HepG2 (cell line): ENCODE results near the gene TM4SF5. TPM values are rescaled to one million over a fixed set of nuclear protein-coding genes. Genes with fewer than 3 reads are reported as not detected.

Experiments used
- ATF1 ChIP-seq: IDR thresholded peaks from 2 replicates; pipeline ENCODE4 v1.6.1; 2016; ENCODE audit warnings: mild to moderate bottlenecking, control low read depth
- BATF2 ChIP-seq: sonication (generic); formaldehyde crosslinking; IDR thresholded peaks from 2 replicates; pipeline ENCODE4 v1.8.0; 2022; ENCODE audit warnings: mild to moderate bottlenecking, missing genetic modification reagents, moderate library complexity
- DBP ChIP-seq: sonication (generic); formaldehyde crosslinking; IDR thresholded peaks from 2 replicates; pipeline ENCODE4 v1.4.0; 2020; ENCODE audit warnings: missing genetic modification reagents; ENCODE audit errors: not compliant biosample characterization
- GABPB1 ChIP-seq: IDR thresholded peaks from 2 replicates; pipeline ENCODE4 v1.6.1; 2016; ENCODE audit warnings: mild to moderate bottlenecking, missing genetic modification reagents, moderate library complexity, missing compliant biosample characterization
- GATAD2A ChIP-seq: IDR thresholded peaks from 2 replicates; pipeline ENCODE4 v1.6.1; 2016
- GTF2F1 ChIP-seq: fragments of 150-350 bp; IDR thresholded peaks from 2 replicates; pipeline ENCODE4 v1.6.1; 2014; ENCODE audit warnings: low read length
- HES4 ChIP-seq: sonication (generic); formaldehyde crosslinking; IDR thresholded peaks from 2 replicates; pipeline ENCODE4 v1.9.0; 2021; ENCODE audit warnings: mild to moderate bottlenecking, missing genetic modification reagents, borderline replicate concordance
- HNRNPL ChIP-seq: fragments of 200-400 bp; formaldehyde crosslinking; IDR thresholded peaks from 2 replicates; pipeline ENCODE4 v1.6.1; 2017; ENCODE audit warnings: mild to moderate bottlenecking, low read depth, low read length
- ISX ChIP-seq: sonication (generic); formaldehyde crosslinking; conservative IDR thresholded peaks from 2 replicates; pipeline ENCODE4 v1.5.0; 2020; ENCODE audit warnings: missing genetic modification reagents
- NFYB ChIP-seq: sonication (generic); formaldehyde crosslinking; IDR thresholded peaks from 2 replicates; pipeline ENCODE4 v1.4.0; 2020; ENCODE audit warnings: missing genetic modification reagents
- PAF1 ChIP-seq: IDR thresholded peaks from 2 replicates; pipeline ENCODE4 v1.6.1; 2016; ENCODE audit warnings: missing genetic modification reagents, missing compliant biosample characterization
- PAWR ChIP-seq: sonication (generic); formaldehyde crosslinking; IDR thresholded peaks from 2 replicates; pipeline ENCODE4 v1.4.0; 2020; ENCODE audit warnings: missing genetic modification reagents, mild to moderate bottlenecking, borderline replicate concordance
- SIN3B ChIP-seq: fragments of 150-350 bp; IDR thresholded peaks from 2 replicates; pipeline ENCODE4 v1.6.1; 2014; ENCODE audit warnings: low read length
- STAT6 ChIP-seq: sonication (generic); formaldehyde crosslinking; IDR thresholded peaks from 2 replicates; pipeline ENCODE4 v1.4.0; 2020; ENCODE audit warnings: missing genetic modification reagents, mild to moderate bottlenecking, borderline replicate concordance
- ZMAT3 ChIP-seq: sonication (generic); formaldehyde crosslinking; conservative IDR thresholded peaks from 2 replicates; pipeline ENCODE4 v1.7.0; 2021; ENCODE audit warnings: missing genetic modification reagents
- ZNF256 ChIP-seq: sonication (generic); formaldehyde crosslinking; conservative IDR thresholded peaks from 2 replicates; pipeline ENCODE4 v1.4.0; 2020; ENCODE audit warnings: missing genetic modification reagents
- ZNF326 ChIP-seq: sonication (generic); formaldehyde crosslinking; IDR thresholded peaks from 2 replicates; pipeline ENCODE4 v1.4.0; 2020; ENCODE audit warnings: missing genetic modification reagents, borderline replicate concordance
- ZNF335 ChIP-seq: sonication (generic); formaldehyde crosslinking; IDR thresholded peaks from 2 replicates; pipeline ENCODE4 v1.4.0; 2020; ENCODE audit warnings: missing genetic modification reagents
- ZNF354B ChIP-seq: sonication (generic); formaldehyde crosslinking; IDR thresholded peaks from 2 replicates; pipeline ENCODE4 v1.8.0; 2022; ENCODE audit warnings: mild to moderate bottlenecking, missing genetic modification reagents
- ZNF430 ChIP-seq: sonication (generic); formaldehyde crosslinking; IDR thresholded peaks from 2 replicates; pipeline ENCODE4 v1.9.0; 2021; ENCODE audit warnings: mild to moderate bottlenecking, missing genetic modification reagents
- ZNF512 ChIP-seq: sonication (generic); formaldehyde crosslinking; IDR thresholded peaks from 2 replicates; pipeline ENCODE4 v1.4.0; 2020; ENCODE audit warnings: mild to moderate bottlenecking, missing genetic modification reagents
- ZXDC ChIP-seq: sonication (generic); formaldehyde crosslinking; IDR thresholded peaks from 2 replicates; pipeline ENCODE4 v1.5.0; 2020; ENCODE audit warnings: mild to moderate bottlenecking, missing genetic modification reagents
- polyA plus RNA-seq, 8 experiments: library from polyadenylated mRNA; depleted of rRNA in 3 of 8; stranded (reverse) in 7 of 8; unstranded in 1 of 8; fragments of >200 nt; fragmentation: Illumina TruSeq in 4 of 8; extraction: Trizol in 4 of 8; gene quantifications; 2 replicates each; pipeline versions ENCODE4 v1.2.1 to v1.2.3, GENCODE V29; 2011 to 2016; ENCODE audit warnings: low read depth in 4 of 8, missing spikeins in 1 of 8, mixed read lengths in 1 of 8; ENCODE audit not compliant: insufficient read depth in 1 of 8
- total RNA-seq, 5 experiments: library from RNA; depleted of rRNA; stranded (reverse); fragments of >200 nt; fragmentation: Illumina TruSeq; extraction: Trizol; gene quantifications; 2 replicates each; pipeline ENCODE4 v1.2.3, GENCODE V29; 2016; ENCODE audit warnings: low read depth in 1 of 5

TM4SF5 gene
- total and polyA plus RNA-seq, 2 of the 13 experiments (the other 11 are each of a cell fraction or from before 2014, with no cell fraction given): 30.1 to 126 TPM

GRCh38 chr17:4771519-4772234 is at the start of gene TM4SF5 (continued):
- TF ChIP-seq ZNF512: peak; percentile 77; the same call in 1 of the 2 replicates
- peak; percentile 90 for TF ChIP-seq GATAD2A (CRISPR knock-in tag)
- TF ChIP-seq ZNF256: 0 out of 2 replicates have a peak, but pooled peaks have one; percentile 78
- no peak for TF ChIP-seq ZXDC (CRISPR knock-in tag)
- TF ChIP-seq ATF1 (CRISPR knock-in tag): no peak
- 0 out of 2 replicates have a peak, but pooled peaks have one; percentile 54 for TF ChIP-seq PAF1
- no peak for TF ChIP-seq GTF2F1
- no peak; the same call in 1 of the 2 replicates for TF ChIP-seq NFYB
- TF ChIP-seq ZMAT3 (CRISPR knock-in tag): no peak; the same call in 1 of the 2 replicates
- peak; percentile 92 for TF ChIP-seq DBP (CRISPR knock-in tag)
- TF ChIP-seq HES4 (CRISPR knock-in tag): peak; percentile 68; the same call in 1 of the 2 replicates
- no peak for TF ChIP-seq ZNF326
- TF ChIP-seq PAWR (CRISPR knock-in tag): no peak
- peak; percentile 64 for TF ChIP-seq GABPB1 (CRISPR knock-in tag)
- peak; percentile 55; the same call in 1 of the 2 replicates for TF ChIP-seq ISX
- peak; percentile 71; the same call in 1 of the 2 replicates for TF ChIP-seq STAT6 (CRISPR knock-in tag)
- TF ChIP-seq SIN3B: no peak; the same call in 1 of the 2 replicates
- peak; percentile 93 for TF ChIP-seq ZNF430 (CRISPR knock-in tag)
- 0 out of 2 replicates have a peak, but pooled peaks have one; percentile 28 for TF ChIP-seq ZNF354B (CRISPR knock-in tag)
- TF ChIP-seq ZNF335 (CRISPR knock-in tag): peak; percentile 76
- TF ChIP-seq HNRNPL: peak; percentile 88
- TF ChIP-seq BATF2: no peak
